ENCODE results near the gene ADGRF4. TPM values are rescaled to one million over a fixed set of nuclear protein-coding genes. Genes with fewer than 3 reads are reported as not detected.
"Not testable (repeated sequence)": the region's sequence is repeated elsewhere in the genome, so short reads cannot be mapped to it uniquely, and the experiment has no call there.

Gene ADGRF4
- total RNA-seq, 2 experiments from 2014 or later = not detected

DNA sequence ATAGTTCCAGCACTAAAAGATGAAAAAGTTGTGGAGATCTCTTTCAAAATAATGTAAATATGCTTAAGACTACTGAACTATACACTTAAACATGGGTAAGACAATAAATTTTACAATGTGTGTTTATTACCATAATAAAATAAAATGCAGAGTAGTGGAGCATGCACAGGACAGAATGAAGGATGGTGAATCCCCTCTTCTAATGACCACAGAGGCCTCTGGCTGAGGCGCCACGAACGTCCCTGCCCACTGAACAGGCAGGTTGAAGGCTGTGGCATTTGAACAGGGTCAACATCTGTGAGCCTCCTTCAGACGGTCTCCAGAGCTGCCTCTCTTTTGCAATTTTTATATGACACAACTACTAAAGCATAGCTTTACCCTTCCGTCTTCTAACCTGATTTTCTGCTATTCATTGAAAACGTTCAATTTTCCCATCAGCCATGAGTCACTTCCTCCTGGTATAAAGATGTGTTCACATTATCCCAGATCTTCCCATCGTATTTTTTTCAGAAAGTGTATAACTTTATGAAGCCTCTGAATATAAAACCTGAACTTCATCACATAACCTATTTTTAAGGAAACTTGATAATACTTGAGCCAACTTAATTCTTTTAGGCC lies 37.8 kb downstream of the ADGRF4 start:
- Mint-ChIP-seq H3K27me3 (peaks cover 5% of the 10 kb centered on the region), H3K36me3 (ENCODE audit: low read depth) (no peaks in the 10 kb centered on the region), H3K27ac (no peak overlapping the region), H3K4me3 (no peak overlapping the region), H3K4me1 (ENCODE audit: low read depth) (no peaks in the 10 kb centered on the region), H3K9me3 (no peaks in the 10 kb centered on the region)
- intact Hi-C loops (cut with micrococcal nuclease) = no loop called here
- no peak for DNase-seq
- POLR2A ChIA-PET = no interaction called here
- TF ChIP-seq, protein P1, sequence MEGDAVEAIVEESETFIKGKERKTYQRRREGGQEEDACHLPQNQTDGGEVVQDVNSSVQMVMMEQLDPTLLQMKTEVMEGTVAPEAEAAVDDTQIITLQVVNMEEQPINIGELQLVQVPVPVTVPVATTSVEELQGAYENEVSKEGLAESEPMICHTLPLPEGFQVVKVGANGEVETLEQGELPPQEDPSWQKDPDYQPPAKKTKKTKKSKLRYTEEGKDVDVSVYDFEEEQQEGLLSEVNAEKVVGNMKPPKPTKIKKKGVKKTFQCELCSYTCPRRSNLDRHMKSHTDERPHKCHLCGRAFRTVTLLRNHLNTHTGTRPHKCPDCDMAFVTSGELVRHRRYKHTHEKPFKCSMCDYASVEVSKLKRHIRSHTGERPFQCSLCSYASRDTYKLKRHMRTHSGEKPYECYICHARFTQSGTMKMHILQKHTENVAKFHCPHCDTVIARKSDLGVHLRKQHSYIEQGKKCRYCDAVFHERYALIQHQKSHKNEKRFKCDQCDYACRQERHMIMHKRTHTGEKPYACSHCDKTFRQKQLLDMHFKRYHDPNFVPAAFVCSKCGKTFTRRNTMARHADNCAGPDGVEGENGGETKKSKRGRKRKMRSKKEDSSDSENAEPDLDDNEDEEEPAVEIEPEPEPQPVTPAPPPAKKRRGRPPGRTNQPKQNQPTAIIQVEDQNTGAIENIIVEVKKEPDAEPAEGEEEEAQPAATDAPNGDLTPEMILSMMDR (IDR thresholded peaks at IDR 0.05) = no peak
- no peak for ATAC-seq
- CTCF ChIA-PET = interaction anchor here (2.0 kb wide), 1 partner anchor 105 kb away, joined by 6 read pairs; no protein-coding TSS in a partner anchor

DNA sequence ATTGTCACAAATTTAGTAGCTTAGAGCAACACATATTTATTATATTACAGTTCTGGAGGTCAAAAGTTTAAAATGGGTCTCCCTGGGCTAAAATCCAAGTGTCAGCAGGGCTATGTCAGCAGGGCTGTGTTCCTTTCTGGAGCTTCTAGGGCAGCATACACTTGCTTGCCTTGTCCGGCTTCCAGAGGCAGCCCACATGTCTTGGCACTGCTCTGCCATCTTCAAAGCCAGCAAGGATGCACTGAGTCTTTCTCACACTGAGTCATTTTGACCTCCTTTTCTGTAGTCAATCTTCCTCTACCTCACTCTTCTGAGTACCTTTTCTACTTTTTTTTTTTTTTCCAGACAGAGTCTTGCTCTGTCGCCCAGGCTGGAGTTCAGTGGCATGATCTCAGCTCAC lies 39.0 kb downstream of the ADGRF4 start:
- Mint-ChIP-seq H3K4me1 (ENCODE audit: low read depth) (peaks cover 8% of the 10 kb centered on the region), H3K36me3 (ENCODE audit: low read depth) (no peaks in the 10 kb centered on the region), H3K9me3 (no peaks in the 10 kb centered on the region), H3K4me3 (no peak overlapping the region), H3K27me3 (peaks cover 5% of the 10 kb centered on the region), H3K27ac (no peak overlapping the region)
- TF ChIP-seq, protein P1 (IDR thresholded peaks at IDR 0.05) = no peak
- CTCF ChIA-PET = interaction anchor here (2.0 kb wide), 1 partner anchor 106 kb away, joined by 6 read pairs; no protein-coding TSS in a partner anchor
- DNase-seq (no peak), ATAC-seq (no peak)
- intact Hi-C loops (cut with micrococcal nuclease) = no loop called here
- POLR2A ChIA-PET = no interaction called here

DNA sequence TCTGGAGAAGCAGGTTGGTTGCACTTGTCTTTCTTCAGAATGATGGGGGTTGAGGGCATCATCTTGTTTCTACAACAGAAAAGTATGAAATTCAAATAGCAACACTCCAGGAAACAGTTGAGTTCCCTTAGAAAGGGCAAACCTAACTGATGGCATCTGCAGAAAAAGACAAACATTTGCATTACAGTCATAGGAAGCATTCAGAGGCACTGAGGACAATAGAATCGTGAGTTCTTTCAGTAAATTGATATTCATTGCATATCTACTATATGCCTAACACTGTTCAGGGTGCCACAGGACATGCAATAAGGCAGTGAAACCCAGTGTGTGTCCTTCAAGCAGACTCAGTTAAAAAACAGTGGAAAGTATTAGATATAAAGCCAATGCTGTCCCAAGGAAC lies 42.3 kb downstream of the ADGRF4 start:
- Mint-ChIP-seq H3K27ac (no peak overlapping the region), H3K27me3 (peaks cover 5% of the 10 kb centered on the region), H3K9me3 (no peaks in the 10 kb centered on the region), H3K36me3 (ENCODE audit: low read depth) (no peaks in the 10 kb centered on the region), H3K4me3 (no peak overlapping the region), H3K4me1 (ENCODE audit: low read depth) (peaks cover 10% of the 10 kb centered on the region)
- DNase-seq (no peak), ATAC-seq (no peak)
- ChIA-PET CTCF (no interaction called here), POLR2A (no interaction called here)
- TF ChIP-seq, protein P1 (IDR thresholded peaks at IDR 0.05) = no peak
- intact Hi-C loops (cut with micrococcal nuclease) = no loop called here

DNA sequence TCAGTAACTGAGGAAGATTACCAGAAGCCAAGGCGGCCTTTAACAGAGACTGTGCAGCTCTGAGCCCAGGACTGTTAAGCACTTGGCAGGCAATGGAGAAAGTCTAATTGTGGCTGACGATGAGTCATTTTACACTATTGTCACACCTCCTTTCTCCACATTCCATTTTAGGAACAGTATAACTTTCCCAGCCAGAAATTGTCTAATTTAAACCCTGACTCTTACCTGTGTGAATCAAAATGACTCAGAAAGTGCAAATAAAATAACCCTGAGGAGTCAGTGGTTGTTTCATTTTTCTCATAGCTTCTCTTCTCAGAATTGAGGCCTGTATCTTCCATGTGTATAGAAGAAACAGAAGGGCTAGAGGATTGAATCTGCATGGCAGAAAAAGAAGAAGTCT lies 43.4 kb downstream of the ADGRF4 start:
- intact Hi-C loops (cut with micrococcal nuclease) = no loop called here
- H3K27me3 Mint-ChIP-seq = peaks cover 3% of the 10 kb centered on the region
- DNase-seq = peak; percentile 8
- H3K4me1 Mint-ChIP-seq (ENCODE audit: low read depth) = peaks cover 10% of the 10 kb centered on the region
- no peak overlapping the region for H3K4me3 Mint-ChIP-seq
- TF ChIP-seq, protein P1 (IDR thresholded peaks at IDR 0.05) = no peak
- H3K27ac Mint-ChIP-seq = peak overlapping the region; percentile 37
- ChIA-PET CTCF (interaction anchor here (1.2 kb wide), 1 partner anchor 110 kb away, joined by 3 read pairs; no protein-coding TSS in a partner anchor), POLR2A (interaction anchor here (0.6 kb wide), 1 partner anchor 233 kb away, joined by 3 read pairs; no protein-coding TSS in a partner anchor)
- H3K36me3 Mint-ChIP-seq (ENCODE audit: low read depth) = no peaks in the 10 kb centered on the region
- H3K9me3 Mint-ChIP-seq = no peaks in the 10 kb centered on the region
- ATAC-seq = peak; percentile 91

DNA sequence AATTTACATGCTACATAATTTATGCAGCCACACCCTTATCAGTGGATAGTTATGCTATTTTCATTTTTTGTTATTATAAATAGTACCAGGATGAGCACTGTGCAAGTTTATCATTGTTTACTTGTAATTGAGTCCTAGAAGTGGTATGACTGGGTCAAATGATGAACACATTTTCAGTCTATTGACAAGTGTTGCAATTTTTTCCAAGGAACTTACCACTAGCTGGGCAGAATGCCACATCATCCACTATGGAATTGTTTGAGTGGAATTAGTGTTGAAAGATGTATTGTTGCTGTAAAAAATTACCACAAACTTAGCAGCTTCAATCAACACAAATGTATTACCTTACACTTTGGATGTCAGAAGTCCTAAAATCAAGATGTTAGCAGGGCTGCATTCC lies 45.4 kb downstream of the ADGRF4 start:
- ChIA-PET POLR2A (no interaction called here), CTCF (no interaction called here)
- DNase-seq = no peak
- intact Hi-C loops (cut with micrococcal nuclease) = no loop called here
- TF ChIP-seq, protein P1 (IDR thresholded peaks at IDR 0.05) = no peak
- Mint-ChIP-seq H3K36me3 (ENCODE audit: low read depth) (no peaks in the 10 kb centered on the region), H3K27me3 (peaks cover 3% of the 10 kb centered on the region), H3K4me3 (no peak overlapping the region), H3K27ac (no peak overlapping the region), H3K4me1 (ENCODE audit: low read depth) (peaks cover 10% of the 10 kb centered on the region), H3K9me3 (no peaks in the 10 kb centered on the region)
- ATAC-seq = no peak

DNA sequence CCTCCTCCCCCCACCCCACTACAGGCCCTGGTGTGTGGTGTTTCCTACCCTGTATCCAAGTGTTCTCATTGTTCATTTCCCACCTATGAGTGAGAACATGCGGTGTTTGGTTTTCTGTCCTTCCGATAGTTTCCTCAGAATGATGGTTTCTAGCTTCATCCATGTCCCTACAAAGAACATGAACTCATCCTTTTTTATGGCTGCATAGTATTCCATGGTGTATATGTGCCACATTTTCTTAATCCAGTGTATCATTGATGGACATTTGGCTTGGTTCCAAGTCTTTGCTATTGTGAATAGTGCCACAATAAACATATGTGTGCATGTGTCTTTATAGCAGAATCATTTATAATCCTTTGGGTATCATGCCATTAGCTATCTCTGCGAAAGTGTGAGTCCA lies 46.9 kb downstream of the ADGRF4 start:
- ATAC-seq; H3K4me3 Mint-ChIP-seq; H3K27ac Mint-ChIP-seq; POLR2A ChIA-PET; H3K27me3 Mint-ChIP-seq; H3K9me3 Mint-ChIP-seq; H3K36me3 Mint-ChIP-seq (ENCODE audit: low read depth); DNase-seq; intact Hi-C loops (cut with micrococcal nuclease): not testable (repeated sequence)
- CTCF ChIA-PET = interaction anchor here (0.9 to 1.4 kb wide), 2 partner anchors 12 to 114 kb away, joined by 4 to 6 read pairs; no protein-coding TSS in a partner anchor
- H3K4me1 Mint-ChIP-seq (ENCODE audit: low read depth) = peaks cover 16% of the 10 kb centered on the region

Measured in activated CD8-positive, alpha-beta T cell treated with anti-CD3 and anti-CD28 coated beads for 36 hours (primary cell).